Left lung (tissue), 10 donors: ENCODE results near the gene ATAD3C. TPM values are rescaled to one million over a fixed set of nuclear protein-coding genes. Genes with fewer than 3 reads are reported as not detected.
A peak's percentile ranks its signal among the peaks of the same experiment; 100 is the strongest.

ENCODE experiments used
- ATAC-seq: fragments of 200-7000 bp; cut with Tn5 transposase; one replicate; pipeline ENCODE4 v1.9.1; 2020; ENCODE audit warnings: moderate library complexity
- DNase-seq, 4 donors: peaks; one replicate each; pipeline ENCODE4 v3.0.0-alpha.2; 2013 to 2020
- H3K27ac ChIP-seq, 2 donors: fragments of 200-600 bp; sonication (generic) in 1 of 2; one replicate each; pipeline versions ENCODE4 v1.5.0 to v1.8.0; 2020 to 2021
- H3K27me3 ChIP-seq, 2 donors: fragments of 200-600 bp; sonication (generic) in 1 of 2; one replicate each; pipeline versions ENCODE4 v1.5.0 to v1.8.0; 2020 to 2021
- H3K36me3 ChIP-seq, 2 donors: fragments of 200-600 bp; sonication (generic) in 1 of 2; one replicate each; pipeline versions ENCODE4 v1.5.0 to v1.8.0; 2020 to 2021
- H3K4me1 ChIP-seq, 2 donors: fragments of 200-600 bp; one replicate each; pipeline ENCODE4 v1.8.0; 2021
- H3K4me3 ChIP-seq, 2 donors: fragments of 200-600 bp; sonication (generic) in 1 of 2; one replicate each; pipeline versions ENCODE4 v1.5.0 to v1.8.0; 2020 to 2021; ENCODE audit warnings: mild to moderate bottlenecking in 1 of 2
- H3K9me3 ChIP-seq, 2 donors: fragments of 200-600 bp; sonication (generic) in 1 of 2; one replicate each; pipeline versions ENCODE4 v1.5.0 to v1.8.0; 2020 to 2021
- intact Hi-C, 2 donors: fragments of 100-400 bp; cut with DNase I; formaldehyde crosslinking; loops; one replicate each; pipeline versions ENCODE4 v1.11.2 to v1.14.2; 2022
- polyA plus RNA-seq, 6 donors: library from polyadenylated mRNA; unstranded; fragments of 120-200 nt; gene quantifications; one replicate each; pipeline ENCODE4 v1.2.1, GENCODE V29; 2013; ENCODE audit not compliant: insufficient read length in 6 of 6
- total RNA-seq, 2 donors: library from RNA; stranded (reverse); fragmentation: NEBNext Ultra II Directional; extraction: Animal tissue kit (Norgen Biotek cat#: 25700); gene quantifications; one replicate each; pipeline ENCODE4 v1.2.1, GENCODE V29; 2021
- TF ChIP-seq, protein P1 (sequence below), 2 donors: fragments of 200-600 bp; sonication (generic) in 1 of 2; IDR thresholded peaks; one replicate each; pipeline versions ENCODE4 v1.5.0 to v1.8.0; 2021; ENCODE audit warnings: antibody characterized with exemption in 2 of 2
- donor health status: DM: no; HTN: yes; CAD: no.
- donor health status: DM: no; HTN: no; CAD: no.

The ATAD3C gene
- total and polyA plus RNA-seq, 8 donors: 0.88 to 14.9 (median 4.0) TPM

- Histone ChIP-seq H3K4me3 (peak within 1 kb of the TSS; percentile 27 to 41), H3K9me3 (no peaks in the 10 kb centered on the region), H3K27me3 (peaks cover 0 to 33% of the 10 kb centered on the region in 2 donors), H3K27ac (peak within 1 kb of the TSS; percentile 69 to 77), H3K36me3 (no peaks in the 10 kb centered on the region), H3K4me1 (peaks cover 0 to 18% of the 10 kb centered on the region in 2 donors)
- DNase-seq: peak in 2 of 4 donors; percentile 77 to 84
- intact Hi-C loops: no loop called here
- peak; percentile 93 for ATAC-seq
- TF ChIP-seq, protein P1, sequence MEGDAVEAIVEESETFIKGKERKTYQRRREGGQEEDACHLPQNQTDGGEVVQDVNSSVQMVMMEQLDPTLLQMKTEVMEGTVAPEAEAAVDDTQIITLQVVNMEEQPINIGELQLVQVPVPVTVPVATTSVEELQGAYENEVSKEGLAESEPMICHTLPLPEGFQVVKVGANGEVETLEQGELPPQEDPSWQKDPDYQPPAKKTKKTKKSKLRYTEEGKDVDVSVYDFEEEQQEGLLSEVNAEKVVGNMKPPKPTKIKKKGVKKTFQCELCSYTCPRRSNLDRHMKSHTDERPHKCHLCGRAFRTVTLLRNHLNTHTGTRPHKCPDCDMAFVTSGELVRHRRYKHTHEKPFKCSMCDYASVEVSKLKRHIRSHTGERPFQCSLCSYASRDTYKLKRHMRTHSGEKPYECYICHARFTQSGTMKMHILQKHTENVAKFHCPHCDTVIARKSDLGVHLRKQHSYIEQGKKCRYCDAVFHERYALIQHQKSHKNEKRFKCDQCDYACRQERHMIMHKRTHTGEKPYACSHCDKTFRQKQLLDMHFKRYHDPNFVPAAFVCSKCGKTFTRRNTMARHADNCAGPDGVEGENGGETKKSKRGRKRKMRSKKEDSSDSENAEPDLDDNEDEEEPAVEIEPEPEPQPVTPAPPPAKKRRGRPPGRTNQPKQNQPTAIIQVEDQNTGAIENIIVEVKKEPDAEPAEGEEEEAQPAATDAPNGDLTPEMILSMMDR (IDR thresholded peaks at IDR 0.05): no peak
Observed at GRCh38 chr1:1421147-1421906, 28.2 kb upstream of the ATAD3C start, which contains the start of gene ANKRD65. TSS of gene ANKRD65 (minus strand) at chr1:1421276. CDS start at chr1:1421005, 271 bp downstream.

DNA sequence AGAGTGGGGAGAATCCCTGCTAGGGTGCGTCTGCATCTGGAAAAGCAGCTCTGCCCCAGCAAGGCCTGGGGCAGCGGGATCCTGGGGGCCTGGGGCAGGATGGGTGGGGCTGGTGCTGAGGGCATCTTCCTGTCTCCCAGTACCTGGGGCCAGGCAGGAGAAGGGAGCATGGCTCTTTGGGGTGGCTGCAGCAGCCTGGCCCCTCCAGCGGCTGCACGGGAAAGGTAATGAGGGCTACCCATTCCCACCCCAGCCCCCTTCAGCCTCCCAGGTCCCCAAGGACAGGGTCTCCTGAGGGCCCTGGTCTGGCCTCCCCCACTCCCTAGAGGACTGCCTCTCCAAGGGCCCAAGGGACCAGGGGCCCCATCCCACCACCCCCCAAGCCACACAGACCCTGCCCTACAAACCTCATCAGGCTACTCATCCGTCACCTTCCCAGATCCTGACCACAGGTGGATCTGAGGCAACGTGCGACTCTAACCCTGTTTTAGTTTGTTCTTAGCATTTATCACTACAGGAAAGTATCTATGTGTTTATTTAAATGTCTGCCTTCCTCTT is 27.5 kb upstream of the ATAD3C start:
- TF ChIP-seq, protein P1 (IDR thresholded peaks at IDR 0.05): no peak
- ATAC-seq (no peak), DNase-seq (peak in 1 of 4 donors; percentile 50)
- Histone ChIP-seq H3K4me3 (no peak overlapping the region), H3K27me3 (peaks cover 0 to 40% of the 10 kb centered on the region in 2 donors), H3K9me3 (no peaks in the 10 kb centered on the region), H3K27ac (peak overlapping the region in 1 of 2 donors; percentile 7), H3K36me3 (no peaks in the 10 kb centered on the region), H3K4me1 (peaks cover 0 to 18% of the 10 kb centered on the region in 2 donors)
- intact Hi-C loops: no loop called here

- H3K27me3 ChIP-seq: peaks cover 0 to 43% of the 10 kb centered on the region in 2 donors
- no peaks in the 10 kb centered on the region for H3K36me3 ChIP-seq
- no peak for ATAC-seq
Observed at GRCh38 chr1:1422465-1423244, 26.8 kb upstream of the ATAD3C start.

DNA sequence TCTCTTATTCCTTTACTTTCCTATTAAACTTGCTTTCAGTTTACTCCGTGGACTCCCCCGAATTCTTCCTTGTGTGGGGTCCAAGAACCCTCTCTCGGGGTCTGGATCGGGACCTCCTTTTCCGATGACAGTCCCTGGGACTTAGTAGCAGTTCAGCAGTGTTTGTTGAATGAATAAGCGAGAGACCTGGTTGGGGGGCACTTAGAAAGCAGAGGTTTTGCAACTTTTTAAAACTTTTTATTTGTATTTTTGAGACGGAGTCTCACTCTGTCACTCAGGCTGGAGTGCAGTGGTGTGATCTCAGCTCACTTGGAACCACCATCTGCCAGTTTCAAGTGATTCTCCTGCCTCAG is 26.3 kb upstream of the ATAD3C start:
- H3K4me1 ChIP-seq: peaks cover 0 to 18% of the 10 kb centered on the region in 2 donors
- intact Hi-C loops: no loop called here
- H3K4me3 ChIP-seq: no peak overlapping the region
- peaks cover 0 to 47% of the 10 kb centered on the region in 2 donors for H3K27me3 ChIP-seq
- ATAC-seq (no peak), DNase-seq (no peak)
- H3K9me3 ChIP-seq: no peaks in the 10 kb centered on the region
- TF ChIP-seq, protein P1 (IDR thresholded peaks at IDR 0.05): no peak
- no peak overlapping the region for H3K27ac ChIP-seq
- H3K36me3 ChIP-seq: no peaks in the 10 kb centered on the region

More at GRCh38 chr1:1422465-1423244, 26.8 kb upstream of the ATAD3C start:
- peaks cover 0 to 18% of the 10 kb centered on the region in 2 donors for H3K4me1 ChIP-seq
- peak in 1 of 4 donors; percentile 53 for DNase-seq
- no peak overlapping the region for H3K4me3 ChIP-seq
- peak overlapping the region in 1 of 2 donors; percentile 7 for H3K27ac ChIP-seq
- intact Hi-C loops: no loop called here
- no peaks in the 10 kb centered on the region for H3K9me3 ChIP-seq
- TF ChIP-seq, protein P1 (IDR thresholded peaks at IDR 0.05): no peak
